LNCAP (cell line): ENCODE data around the gene SIGLEC10.
A peak's percentile ranks its signal among the peaks of the same experiment; 100 is the strongest.

Source experiments
- CTCF ChIP-seq: fragments of 450-650 bp; IDR thresholded peaks from 2 replicates; pipeline ENCODE4 v1.5.1; 2017; ENCODE audit warnings: mild to moderate bottlenecking

The SIGLEC10 gene

GRCh38 chr19:51430221-51430620 is 12.8 kb upstream of the SIGLEC10 start:
- no peak for TF ChIP-seq CTCF

GRCh38 chr19:51427201-51427600 is 9.8 kb upstream of the SIGLEC10 start:
- no peak for TF ChIP-seq CTCF

GRCh38 chr19:51422053-51422448 is 4.6 kb upstream of the SIGLEC10 start:
- TF ChIP-seq CTCF: peak; percentile 99

- TF ChIP-seq CTCF: no peak
These were observed 4.0 kb upstream of the SIGLEC10 start for GRCh38 chr19:51421229-51422052.

GRCh38 chr19:51418707-51419106 is 1.3 kb upstream of the SIGLEC10 start:
- TF ChIP-seq CTCF: no peak

- no peak for TF ChIP-seq CTCF
These were observed 342 bp upstream of the SIGLEC10 start for GRCh38 chr19:51417810-51418157.

GRCh38 chr19:51415187-51415586 is 2.3 kb downstream of the SIGLEC10 start:
- no peak for TF ChIP-seq CTCF
